ENCODE measurements around the gene LUC7L2.

DNA sequence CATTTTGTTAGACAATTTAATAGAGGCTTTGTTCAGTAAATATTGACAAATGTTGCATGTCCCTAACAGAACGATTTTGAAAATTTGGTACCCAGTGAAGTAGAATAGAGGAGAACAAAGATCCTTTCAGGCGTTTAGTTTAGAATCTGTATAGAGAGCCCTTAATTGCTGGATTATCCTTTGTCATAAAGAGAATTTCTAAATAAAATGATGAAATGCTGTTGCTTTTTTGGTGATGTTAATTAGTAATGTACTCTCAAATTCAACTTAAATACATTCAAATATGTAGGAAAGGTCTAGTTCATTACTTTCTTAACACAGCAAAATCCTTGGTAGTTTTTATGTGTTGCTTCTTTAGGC, 1.2 kb downstream of the LUC7L2 start:
- TF ChIP-seq MXI1 (IDR thresholded peaks at IDR 0.05; ENCODE audit: low read depth, low read length) (no peak), RAD21 (IDR thresholded peaks at IDR 0.05; ENCODE audit: insufficient read depth, low read depth, low read length) (no peak), NR2F1 (conservative IDR thresholded peaks at IDR 0.05) (no peak), NRF1 (conservative IDR thresholded peaks at IDR 0.05; ENCODE audit: low read depth, low read length) (no peak), ESRRA (IDR thresholded peaks at IDR 0.05; ENCODE audit: low read length) (no peak)
- TF ChIP-seq, protein P1, sequence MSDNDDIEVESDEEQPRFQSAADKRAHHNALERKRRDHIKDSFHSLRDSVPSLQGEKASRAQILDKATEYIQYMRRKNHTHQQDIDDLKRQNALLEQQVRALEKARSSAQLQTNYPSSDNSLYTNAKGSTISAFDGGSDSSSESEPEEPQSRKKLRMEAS (IDR thresholded peaks at IDR 0.05; ENCODE audit: low read depth, low read length) = no peak
- TF ChIP-seq, protein P2, sequence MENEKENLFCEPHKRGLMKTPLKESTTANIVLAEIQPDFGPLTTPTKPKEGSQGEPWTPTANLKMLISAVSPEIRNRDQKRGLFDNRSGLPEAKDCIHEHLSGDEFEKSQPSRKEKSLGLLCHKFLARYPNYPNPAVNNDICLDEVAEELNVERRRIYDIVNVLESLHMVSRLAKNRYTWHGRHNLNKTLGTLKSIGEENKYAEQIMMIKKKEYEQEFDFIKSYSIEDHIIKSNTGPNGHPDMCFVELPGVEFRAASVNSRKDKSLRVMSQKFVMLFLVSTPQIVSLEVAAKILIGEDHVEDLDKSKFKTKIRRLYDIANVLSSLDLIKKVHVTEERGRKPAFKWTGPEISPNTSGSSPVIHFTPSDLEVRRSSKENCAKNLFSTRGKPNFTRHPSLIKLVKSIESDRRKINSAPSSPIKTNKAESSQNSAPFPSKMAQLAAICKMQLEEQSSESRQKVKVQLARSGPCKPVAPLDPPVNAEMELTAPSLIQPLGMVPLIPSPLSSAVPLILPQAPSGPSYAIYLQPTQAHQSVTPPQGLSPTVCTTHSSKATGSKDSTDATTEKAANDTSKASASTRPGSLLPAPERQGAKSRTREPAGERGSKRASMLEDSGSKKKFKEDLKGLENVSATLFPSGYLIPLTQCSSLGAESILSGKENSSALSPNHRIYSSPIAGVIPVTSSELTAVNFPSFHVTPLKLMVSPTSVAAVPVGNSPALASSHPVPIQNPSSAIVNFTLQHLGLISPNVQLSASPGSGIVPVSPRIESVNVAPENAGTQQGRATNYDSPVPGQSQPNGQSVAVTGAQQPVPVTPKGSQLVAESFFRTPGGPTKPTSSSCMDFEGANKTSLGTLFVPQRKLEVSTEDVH (IDR thresholded peaks at IDR 0.05; ENCODE audit: low read depth, partially characterized antibody) = no peak
